Adrenal gland (tissue), 12 donors: ENCODE data around the gene ATP2B3. TPM values are rescaled to one million over a fixed set of nuclear protein-coding genes. Genes with fewer than 3 reads are reported as not detected.

Experiments used
- DNase-seq, 7 donors: peaks; one replicate each; pipeline ENCODE4 v3.0.0-alpha.2; 2019 to 2020
- H3K27ac ChIP-seq, 5 donors: fragments of 200-600 bp; sonication (generic) in 4 of 5; 1 replicate in 3 of 5; 2 replicates in 2 of 5; pipeline versions ENCODE4 v1.5.1 to v1.8.0; 2016 to 2020; ENCODE audit warnings: mild to moderate bottlenecking in 1 of 5
- H3K27me3 ChIP-seq: fragments of 200-600 bp; 2 replicates; pipeline ENCODE4 v1.8.0; 2021
- H3K36me3 ChIP-seq, 2 donors: fragments of 200-600 bp; replicated peaks in 1 of 2; 1 replicate in 1 of 2; 2 replicates in 1 of 2; pipeline versions ENCODE4 v1.5.1 to v1.8.0; 2018 to 2022
- H3K4me1 ChIP-seq, 2 donors: fragments of 200-600 bp; replicated peaks in 1 of 2; 1 replicate in 1 of 2; 2 replicates in 1 of 2; pipeline versions ENCODE4 v1.5.1 to v1.8.0; 2018 to 2021
- H3K4me3 ChIP-seq, 4 donors: fragments of 200-600 bp; sonication (generic) in 3 of 4; one replicate each; pipeline ENCODE4 v1.5.1; 2016 to 2018
- H3K9me3 ChIP-seq, 3 donors: fragments of 200-600 bp; sonication (generic) in 1 of 3; replicated peaks in 1 of 3; 1 replicate in 2 of 3; 2 replicates in 1 of 3; pipeline versions ENCODE4 v1.5.1 to v1.8.0; 2016 to 2021
- POLR2A ChIP-seq, 2 donors: fragments of 450-650 bp; IDR thresholded peaks; one replicate each; pipeline ENCODE4 v1.6.1; 2017; ENCODE audit warnings: antibody characterized with exemption in 2 of 2, mild to moderate bottlenecking in 2 of 2, moderate library complexity in 1 of 2
- WGBS, 4 donors: extraction: QIAGEN DNeasy Blood & Tissue Kit in 2 of 4; methylation state at CpG; one replicate each; pipeline versions ENCODE4 v1.1.5 to v1.1.7; 2013 to 2017; 5-methylcytosine and 5-hydroxymethylcytosine counted together
- intact Hi-C, 2 donors: fragments of 100-400 bp; cut with DNase I; formaldehyde crosslinking; loops; one replicate each; pipeline versions ENCODE4 v1.14.1 to v1.15.0; 2022 to 2023
- polyA plus RNA-seq, 3 donors: library from polyadenylated mRNA; stranded (reverse); fragments of 200-250 nt in 2 of 3; fragments of 350-450 nt in 1 of 3; fragmentation: Illumina TruSeq in 1 of 3; extraction: RNeasy Lipid Tissue Mini Kit (QIAGEN cat#74804) in 1 of 3; gene quantifications; one replicate each; pipeline ENCODE4 v1.2.3, GENCODE V29; 2013 to 2014
- total RNA-seq, 9 donors: library from RNA; depleted of rRNA in 4 of 9; stranded (reverse); fragments of >200 nt in 4 of 9; fragments of 120-200 nt in 1 of 9; fragmentation: NEBNext Ultra II Directional in 1 of 9; extraction: Animal tissue kit (Norgen Biotek cat#: 25700) in 1 of 9; gene quantifications; one replicate each; pipeline versions ENCODE4 v1.1.0 to v1.2.4, GENCODE V29; 2013 to 2023
- TF ChIP-seq, protein P1 (sequence below), 6 experiments: fragments of 450-650 bp in 4 of 6; fragments of 200-600 bp in 2 of 6; sonication (generic) in 1 of 6; IDR thresholded peaks; 1 replicate in 5 of 6; 2 replicates in 1 of 6; pipeline versions ENCODE4 v1.5.1 to v1.8.0; 2016 to 2021; ENCODE audit warnings: antibody characterized with exemption in 6 of 6, mild to moderate bottlenecking in 2 of 6, moderate library complexity in 1 of 6
- donor health status: healthy with polysubstance abuse.
- donor health status: Bipolar disorder and iron deficiency.
- donor health status: DM: yes; HTN: yes; CAD: no.
- donor health status: DM: no; HTN: no; CAD: no.
- donor health status: DM: no; HTN: no; CAD: no.
- donor health status: DM: yes; HTN: yes; CAD: no.

ATP2B3 gene
- total and polyA plus RNA-seq, 12 donors: 1.1 to 46.4 (median 15.4) TPM

GRCh38 chrX:153560466-153560865 lies 43.0 kb downstream of the ATP2B3 start:
- H3K9me3 ChIP-seq: no peaks in the 10 kb centered on the region
- intact Hi-C loops: no loop called here
- WGBS, 4 donors: 88 to 92% (median 91%) methylated on average over 19 to 22 of the region's 22 CpGs
- no peaks in the 10 kb centered on the region for H3K36me3 ChIP-seq
- H3K27me3 ChIP-seq: peaks cover 12% of the 10 kb centered on the region
- no peak overlapping the region for H3K4me3 ChIP-seq
- TF ChIP-seq, protein P1, sequence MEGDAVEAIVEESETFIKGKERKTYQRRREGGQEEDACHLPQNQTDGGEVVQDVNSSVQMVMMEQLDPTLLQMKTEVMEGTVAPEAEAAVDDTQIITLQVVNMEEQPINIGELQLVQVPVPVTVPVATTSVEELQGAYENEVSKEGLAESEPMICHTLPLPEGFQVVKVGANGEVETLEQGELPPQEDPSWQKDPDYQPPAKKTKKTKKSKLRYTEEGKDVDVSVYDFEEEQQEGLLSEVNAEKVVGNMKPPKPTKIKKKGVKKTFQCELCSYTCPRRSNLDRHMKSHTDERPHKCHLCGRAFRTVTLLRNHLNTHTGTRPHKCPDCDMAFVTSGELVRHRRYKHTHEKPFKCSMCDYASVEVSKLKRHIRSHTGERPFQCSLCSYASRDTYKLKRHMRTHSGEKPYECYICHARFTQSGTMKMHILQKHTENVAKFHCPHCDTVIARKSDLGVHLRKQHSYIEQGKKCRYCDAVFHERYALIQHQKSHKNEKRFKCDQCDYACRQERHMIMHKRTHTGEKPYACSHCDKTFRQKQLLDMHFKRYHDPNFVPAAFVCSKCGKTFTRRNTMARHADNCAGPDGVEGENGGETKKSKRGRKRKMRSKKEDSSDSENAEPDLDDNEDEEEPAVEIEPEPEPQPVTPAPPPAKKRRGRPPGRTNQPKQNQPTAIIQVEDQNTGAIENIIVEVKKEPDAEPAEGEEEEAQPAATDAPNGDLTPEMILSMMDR (IDR thresholded peaks at IDR 0.05): no peak
- DNase-seq: no peak
- H3K27ac ChIP-seq: no peak overlapping the region
- H3K4me1 ChIP-seq: no peaks in the 10 kb centered on the region

- TF ChIP-seq POLR2A (IDR thresholded peaks at IDR 0.05): no peak
- TF ChIP-seq, protein P1 (IDR thresholded peaks at IDR 0.05): no peak
- WGBS, 4 donors: 73 to 100% (median 80%) methylated on average over 1 to 7 of the region's 7 CpGs
- intact Hi-C loops: no loop called here
- peaks cover 11% of the 10 kb centered on the region for H3K27me3 ChIP-seq
- no peak overlapping the region for H3K27ac ChIP-seq
- no peaks in the 10 kb centered on the region for H3K4me1 ChIP-seq
- no peak for DNase-seq
- no peaks in the 10 kb centered on the region for H3K9me3 ChIP-seq
- H3K36me3 ChIP-seq: no peaks in the 10 kb centered on the region
- H3K4me3 ChIP-seq: no peak overlapping the region
Observed at GRCh38 chrX:153561337-153561736, 43.9 kb downstream of the ATP2B3 start.

GRCh38 chrX:153562546-153562945 lies 45.1 kb downstream of the ATP2B3 start:
- Histone ChIP-seq H3K9me3 (no peaks in the 10 kb centered on the region), H3K4me3 (no peak overlapping the region), H3K4me1 (no peaks in the 10 kb centered on the region), H3K27me3 (peaks cover 7% of the 10 kb centered on the region), H3K27ac (no peak overlapping the region), H3K36me3 (no peaks in the 10 kb centered on the region)
- intact Hi-C loops: no loop called here
- DNase-seq: no peak
- no peak for TF ChIP-seq POLR2A (IDR thresholded peaks at IDR 0.05)
- TF ChIP-seq, protein P1 (IDR thresholded peaks at IDR 0.05): no peak
- 60 to 98% (median 88%) methylated on average over 1 to 9 of the region's 9 CpGs for WGBS, 4 donors

DNA sequence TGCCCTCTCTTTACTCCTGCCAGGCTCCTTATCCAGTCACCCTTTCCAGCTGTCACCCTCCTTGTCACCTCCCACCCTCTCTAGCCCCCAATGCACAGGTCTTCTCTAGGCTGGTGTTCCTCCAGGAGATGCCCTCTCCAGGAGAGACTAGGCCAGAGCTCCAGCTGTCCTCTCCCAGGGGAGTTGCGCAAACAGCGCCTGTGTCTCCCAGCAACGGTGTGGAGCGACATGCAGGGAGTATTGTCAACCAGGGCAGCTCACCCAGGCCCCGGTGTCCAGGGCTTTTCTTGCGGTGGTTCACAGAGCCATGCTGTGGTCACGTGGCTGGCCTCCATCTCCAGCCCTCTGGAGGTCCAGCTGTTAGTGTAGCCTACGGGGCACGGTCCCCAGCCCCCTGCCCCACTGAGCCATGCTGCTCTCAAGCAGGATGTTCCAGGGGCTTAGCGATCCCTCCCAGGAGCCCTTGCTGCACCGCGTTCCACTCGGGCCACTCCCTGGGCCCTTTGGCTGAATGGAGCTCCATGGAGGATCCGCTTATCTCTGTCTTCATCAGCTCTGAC lies 46.7 kb downstream of the ATP2B3 start:
- TF ChIP-seq, protein P1 (IDR thresholded peaks at IDR 0.05): no peak
- TF ChIP-seq POLR2A (IDR thresholded peaks at IDR 0.05): no peak
- Histone ChIP-seq H3K27ac (no peak overlapping the region), H3K4me3 (no peak overlapping the region), H3K36me3 (no peaks in the 10 kb centered on the region), H3K27me3 (peaks cover 7% of the 10 kb centered on the region), H3K9me3 (no peaks in the 10 kb centered on the region), H3K4me1 (no peaks in the 10 kb centered on the region)
- intact Hi-C loops: no loop called here
- DNase-seq: peak in 2 of 7 donors; percentile 33 to 77
- WGBS, 4 donors: 80 to 89% (median 82%) methylated on average over 11 to 14 of the region's 14 CpGs; no CpG with 5 or more reads in 1 of the 4 donors
